Cardiac fibroblast (primary cell): Measurements from ENCODE around the gene RBL1.
"Not testable (repeated sequence)": the region's sequence is repeated elsewhere in the genome, so short reads cannot be mapped to it uniquely, and the experiment has no call there.

Experiments
- DNase-seq, 2 donors: peaks; one replicate each; pipeline versions ENCODE4 v3.0.0 to v3.0.0-alpha.2; 2010; ENCODE audit warnings: low read depth in 2 of 2
- H3K4me3 ChIP-seq, 2 donors: replicated peaks in 1 of 2; 1 replicate in 1 of 2; 2 replicates in 1 of 2; pipeline ENCODE4 v1.5.1; 2011; ENCODE audit warnings: low read depth in 2 of 2, low read length in 2 of 2, mild to moderate bottlenecking in 2 of 2, moderate library complexity in 1 of 2
- TF ChIP-seq, protein P1 (sequence below): IDR thresholded peaks from one replicate; pipeline ENCODE4 v1.5.1; 2011; ENCODE audit warnings: low read depth, mild to moderate bottlenecking, low read length, inconsistent platforms

RBL1 gene

DNA sequence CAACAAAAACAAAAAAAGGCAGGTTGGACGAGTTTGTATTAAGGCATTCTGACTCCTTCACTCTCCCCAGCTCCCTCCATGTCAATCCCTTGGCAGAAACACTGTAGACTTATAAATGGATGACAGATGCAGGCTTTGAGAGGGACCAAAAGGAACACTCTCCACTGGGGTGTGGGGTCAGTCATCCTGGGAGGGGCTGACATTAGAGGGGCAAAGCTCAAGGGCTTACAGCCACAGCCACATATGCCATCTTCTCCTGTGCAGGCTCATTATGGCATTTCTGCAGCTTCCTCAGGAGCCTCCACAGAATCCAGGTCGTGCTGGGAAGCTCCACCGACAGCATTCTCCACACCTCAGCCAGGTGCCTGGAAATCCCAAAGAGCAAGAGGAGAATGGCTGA is 33.0 kb upstream of the RBL1 start:
- TF ChIP-seq, protein P1, sequence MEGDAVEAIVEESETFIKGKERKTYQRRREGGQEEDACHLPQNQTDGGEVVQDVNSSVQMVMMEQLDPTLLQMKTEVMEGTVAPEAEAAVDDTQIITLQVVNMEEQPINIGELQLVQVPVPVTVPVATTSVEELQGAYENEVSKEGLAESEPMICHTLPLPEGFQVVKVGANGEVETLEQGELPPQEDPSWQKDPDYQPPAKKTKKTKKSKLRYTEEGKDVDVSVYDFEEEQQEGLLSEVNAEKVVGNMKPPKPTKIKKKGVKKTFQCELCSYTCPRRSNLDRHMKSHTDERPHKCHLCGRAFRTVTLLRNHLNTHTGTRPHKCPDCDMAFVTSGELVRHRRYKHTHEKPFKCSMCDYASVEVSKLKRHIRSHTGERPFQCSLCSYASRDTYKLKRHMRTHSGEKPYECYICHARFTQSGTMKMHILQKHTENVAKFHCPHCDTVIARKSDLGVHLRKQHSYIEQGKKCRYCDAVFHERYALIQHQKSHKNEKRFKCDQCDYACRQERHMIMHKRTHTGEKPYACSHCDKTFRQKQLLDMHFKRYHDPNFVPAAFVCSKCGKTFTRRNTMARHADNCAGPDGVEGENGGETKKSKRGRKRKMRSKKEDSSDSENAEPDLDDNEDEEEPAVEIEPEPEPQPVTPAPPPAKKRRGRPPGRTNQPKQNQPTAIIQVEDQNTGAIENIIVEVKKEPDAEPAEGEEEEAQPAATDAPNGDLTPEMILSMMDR: no peak
- H3K4me3 ChIP-seq: no peak overlapping the region
- no peak for DNase-seq

DNA sequence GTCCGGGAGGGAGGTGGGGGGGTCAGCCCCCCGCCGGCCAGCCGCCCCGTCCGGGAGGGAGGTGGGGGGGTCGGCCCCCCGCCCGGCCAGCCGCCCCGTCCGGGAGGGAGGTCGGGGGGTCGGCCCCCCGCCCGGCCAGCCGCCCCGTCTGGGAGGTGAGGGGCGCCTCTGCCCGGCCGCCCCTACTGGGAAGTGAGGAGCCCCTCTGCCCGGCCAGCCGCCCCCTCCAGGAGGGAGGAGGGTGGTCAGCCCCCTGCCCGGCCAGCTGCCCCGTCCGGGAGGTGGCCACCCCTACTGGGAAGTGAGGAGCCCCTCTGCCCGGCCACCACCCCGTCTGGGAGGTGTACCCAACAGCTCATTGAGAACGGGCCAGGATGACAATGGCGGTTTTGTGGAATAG is 30.5 kb upstream of the RBL1 start:
- H3K4me3 ChIP-seq, DNase-seq: not testable (repeated sequence)

DNA sequence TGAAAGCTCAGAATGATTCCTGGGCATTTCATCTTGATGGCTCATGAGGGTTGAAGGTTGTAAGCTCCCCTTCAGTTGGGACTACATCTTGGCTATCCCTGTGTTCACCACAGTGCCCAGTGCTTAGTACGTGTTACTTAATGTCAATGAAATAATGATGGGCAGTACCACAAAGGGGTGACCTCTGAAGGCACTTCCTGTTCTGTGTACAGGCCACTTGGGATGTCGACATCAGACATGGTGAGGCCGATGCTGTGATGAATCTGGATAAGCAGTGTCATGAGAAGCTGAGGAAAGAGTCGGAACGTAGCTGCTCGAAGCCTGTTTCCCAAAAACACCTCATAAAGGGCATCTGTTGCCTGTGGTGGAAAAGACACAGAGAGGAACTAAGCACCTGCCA is 27.6 kb upstream of the RBL1 start:
- TF ChIP-seq, protein P1: no peak
- H3K4me3 ChIP-seq: no peak overlapping the region
- DNase-seq: no peak

DNA sequence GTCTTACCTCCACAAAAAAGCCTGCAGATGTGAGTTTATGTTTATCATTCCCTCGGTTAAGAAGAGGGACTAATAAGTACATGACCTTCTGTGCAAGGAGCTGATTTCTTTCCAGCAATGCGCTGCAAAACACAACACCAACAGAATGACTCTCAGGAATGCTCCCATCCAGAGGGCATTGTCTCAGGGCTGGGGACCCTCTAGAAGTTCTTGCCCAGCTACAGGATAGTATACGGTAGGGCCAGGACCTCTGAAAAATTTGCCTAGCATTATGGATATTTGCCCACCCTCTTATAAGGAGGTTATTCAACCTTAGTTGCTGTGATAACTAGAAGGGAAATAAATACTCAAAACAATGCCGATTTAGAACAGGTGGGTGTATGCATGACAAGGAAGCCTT is 24.7 kb upstream of the RBL1 start:
- TF ChIP-seq, protein P1: no peak
- no peak overlapping the region for H3K4me3 ChIP-seq
- no peak for DNase-seq

DNA sequence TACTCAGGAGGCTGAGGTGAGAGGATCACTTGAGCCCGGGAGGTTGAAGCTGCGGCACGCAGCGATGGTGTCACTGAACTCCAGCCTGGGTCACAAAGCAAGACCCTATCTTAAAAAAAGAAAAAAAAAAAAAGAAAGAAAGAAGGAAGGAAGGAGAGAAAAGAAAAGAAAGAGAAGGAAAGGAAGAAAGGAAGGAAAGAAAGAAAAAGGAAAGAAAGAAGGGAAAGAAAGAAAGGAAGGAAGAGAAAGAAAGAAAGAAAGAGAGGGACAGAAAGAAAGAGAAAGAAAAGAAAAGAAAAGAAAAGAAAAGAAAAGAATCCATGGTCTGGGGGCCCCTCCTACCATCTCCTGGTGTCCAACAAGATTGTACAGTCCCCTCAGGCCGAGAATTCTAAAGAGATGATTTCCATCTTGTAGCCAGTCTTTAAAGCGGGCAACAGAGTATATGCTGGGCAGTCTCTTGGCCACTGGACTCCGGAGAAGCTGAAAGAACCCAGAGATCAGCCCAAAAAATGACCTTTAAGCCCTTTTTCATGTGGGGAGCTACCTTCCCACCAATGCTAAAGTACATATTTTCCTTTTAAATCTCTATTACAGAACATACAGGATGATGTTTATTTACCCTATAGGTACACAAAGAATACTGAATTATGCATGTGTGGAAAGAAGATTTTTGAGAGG is 23.7 kb upstream of the RBL1 start:
- DNase-seq: no peak
- TF ChIP-seq, protein P1: no peak
- H3K4me3 ChIP-seq: no peak overlapping the region

DNA sequence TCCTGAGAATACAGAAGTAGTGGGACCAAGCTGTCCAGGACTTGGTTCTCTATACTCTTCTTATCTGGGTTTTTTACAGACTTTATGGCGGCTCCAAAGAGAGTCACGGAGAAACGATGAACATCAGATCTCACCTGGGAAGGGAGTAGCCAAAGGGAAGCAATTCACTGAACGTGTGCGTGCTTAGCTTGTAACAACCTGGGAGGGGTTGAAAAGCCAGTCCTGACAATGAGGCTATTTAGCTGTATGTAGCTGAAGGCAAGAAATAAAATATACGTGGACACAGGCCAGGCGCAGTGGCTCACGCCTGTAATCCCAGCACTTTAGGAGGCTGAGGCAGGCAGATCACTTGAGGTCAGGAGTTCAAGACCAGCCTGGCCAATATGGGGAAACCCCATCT is 18.2 kb upstream of the RBL1 start:
- TF ChIP-seq, protein P1: no peak
- no peak overlapping the region for H3K4me3 ChIP-seq
- DNase-seq: no peak

DNA sequence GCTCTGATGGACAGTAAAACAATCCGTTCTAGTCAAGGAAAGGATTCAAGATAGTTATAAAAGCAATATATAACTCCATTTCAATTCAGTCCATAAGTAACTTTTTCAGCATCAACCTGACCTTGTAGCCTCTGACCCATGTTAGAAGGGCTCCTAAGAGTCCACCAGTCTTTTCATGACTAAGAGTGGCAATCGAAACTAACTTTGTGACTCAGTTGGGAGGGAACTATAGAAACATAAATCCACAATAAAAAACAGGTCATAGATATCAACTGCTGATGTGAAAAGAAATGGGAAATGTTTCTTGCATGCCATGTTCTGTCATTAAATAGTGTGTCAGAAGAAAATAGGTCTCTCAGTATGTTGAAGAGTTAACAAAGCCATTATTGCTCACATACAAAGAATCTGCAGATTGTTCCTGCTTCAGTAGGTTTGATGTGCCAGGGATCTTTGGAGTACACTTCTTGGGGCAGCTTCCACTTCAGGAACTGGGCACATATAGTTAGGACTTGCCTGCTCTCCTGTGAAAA is 16.2 kb upstream of the RBL1 start:
- TF ChIP-seq, protein P1: no peak
- DNase-seq: no peak

More for the DNA sequence above, 16.2 kb upstream of the RBL1 start:
- H3K4me3 ChIP-seq: no peak overlapping the region
